Vagina (tissue), 2 donors: ENCODE data around the gene ARHGAP31.

Source experiments
- POLR2A ChIP-seq, 2 donors: fragments of 450-650 bp; IDR thresholded peaks; one replicate each; pipeline ENCODE4 v1.6.1; 2017; ENCODE audit warnings: antibody characterized with exemption in 2 of 2, mild to moderate bottlenecking in 2 of 2, moderate library complexity in 2 of 2
- POLR2AphosphoS5 ChIP-seq, 2 donors: sonication (generic); formaldehyde crosslinking; IDR thresholded peaks; one replicate each; pipeline ENCODE4 v1.9.0; 2017; ENCODE audit warnings: antibody characterized with exemption in 2 of 2, mild to moderate bottlenecking in 2 of 2, low read depth in 1 of 2; ENCODE audit not compliant: insufficient read depth in 1 of 2
- TF ChIP-seq, protein P1 (sequence below), 3 experiments: fragments of 450-650 bp in 2 of 3; fragments of 200-600 bp in 1 of 3; sonication (generic) in 1 of 3; IDR thresholded peaks; one replicate each; pipeline ENCODE4 v1.5.1; 2017 to 2019; ENCODE audit warnings: antibody characterized with exemption in 3 of 3, mild to moderate bottlenecking in 2 of 3, moderate library complexity in 2 of 3

GRCh38 chr3:119409844-119410243, 115.7 kb downstream of the ARHGAP31 start:
- TF ChIP-seq, protein P1, sequence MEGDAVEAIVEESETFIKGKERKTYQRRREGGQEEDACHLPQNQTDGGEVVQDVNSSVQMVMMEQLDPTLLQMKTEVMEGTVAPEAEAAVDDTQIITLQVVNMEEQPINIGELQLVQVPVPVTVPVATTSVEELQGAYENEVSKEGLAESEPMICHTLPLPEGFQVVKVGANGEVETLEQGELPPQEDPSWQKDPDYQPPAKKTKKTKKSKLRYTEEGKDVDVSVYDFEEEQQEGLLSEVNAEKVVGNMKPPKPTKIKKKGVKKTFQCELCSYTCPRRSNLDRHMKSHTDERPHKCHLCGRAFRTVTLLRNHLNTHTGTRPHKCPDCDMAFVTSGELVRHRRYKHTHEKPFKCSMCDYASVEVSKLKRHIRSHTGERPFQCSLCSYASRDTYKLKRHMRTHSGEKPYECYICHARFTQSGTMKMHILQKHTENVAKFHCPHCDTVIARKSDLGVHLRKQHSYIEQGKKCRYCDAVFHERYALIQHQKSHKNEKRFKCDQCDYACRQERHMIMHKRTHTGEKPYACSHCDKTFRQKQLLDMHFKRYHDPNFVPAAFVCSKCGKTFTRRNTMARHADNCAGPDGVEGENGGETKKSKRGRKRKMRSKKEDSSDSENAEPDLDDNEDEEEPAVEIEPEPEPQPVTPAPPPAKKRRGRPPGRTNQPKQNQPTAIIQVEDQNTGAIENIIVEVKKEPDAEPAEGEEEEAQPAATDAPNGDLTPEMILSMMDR (IDR thresholded peaks at IDR 0.05) = no peak
- no peak for TF ChIP-seq POLR2AphosphoS5 (IDR thresholded peaks at IDR 0.05; ENCODE audit: insufficient read depth in 1 of 2, low read depth in 1 of 2)
- no peak for TF ChIP-seq POLR2A (IDR thresholded peaks at IDR 0.05)
